AG10803 (cell line): ENCODE data around the gene FAM107B.

ENCODE experiments used
- DNase-seq: peaks from one replicate; pipeline ENCODE4 v3.0.0; 2010; ENCODE audit warnings: low read depth
- H3K4me3 ChIP-seq: 2 replicates; pipeline ENCODE4 v1.5.1; 2011; ENCODE audit warnings: mild to moderate bottlenecking, low read length, control low read depth
- TF ChIP-seq, protein P1 (sequence below): conservative IDR thresholded peaks from 2 replicates; pipeline ENCODE4 v1.5.1; 2011; ENCODE audit warnings: mild to moderate bottlenecking, low read length, control low read depth, inconsistent platforms

Gene FAM107B

DNA sequence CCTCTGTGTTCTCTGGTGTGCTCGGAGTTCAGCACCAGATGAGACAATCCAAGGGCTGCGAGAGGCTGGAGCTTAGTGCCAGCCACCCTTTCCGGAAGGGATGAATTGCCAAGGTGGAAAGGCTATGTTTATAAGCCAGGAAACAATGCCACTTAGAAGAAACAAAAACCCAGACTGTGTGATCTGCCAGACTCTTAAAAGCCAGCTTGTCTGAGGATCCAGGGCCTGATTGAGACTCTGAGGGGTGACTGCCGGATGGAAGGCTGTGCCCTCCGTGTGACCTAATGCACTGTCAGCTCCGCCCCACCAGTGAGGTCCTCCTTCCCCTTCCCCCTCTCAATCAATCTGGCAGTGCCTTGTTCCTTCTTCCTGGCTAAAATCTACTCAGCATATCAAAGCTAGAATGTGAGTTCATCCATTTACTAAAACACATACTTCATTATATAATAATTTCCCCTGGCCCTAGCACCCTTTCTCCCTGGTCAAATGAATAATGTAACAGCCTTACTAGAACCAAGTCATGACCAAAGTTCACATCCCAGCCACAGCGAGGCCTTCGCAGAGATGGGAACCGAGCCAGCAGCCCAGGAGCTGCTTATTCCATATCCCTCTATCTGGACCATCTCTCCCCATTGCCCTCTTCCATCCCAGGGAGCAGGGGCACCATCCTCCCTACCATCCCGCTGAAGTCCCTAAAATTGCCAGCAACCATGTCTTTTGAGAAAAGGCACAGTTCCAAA, 25.5 kb downstream of the FAM107B start:
- no peak overlapping the region for H3K4me3 ChIP-seq
- TF ChIP-seq, protein P1, sequence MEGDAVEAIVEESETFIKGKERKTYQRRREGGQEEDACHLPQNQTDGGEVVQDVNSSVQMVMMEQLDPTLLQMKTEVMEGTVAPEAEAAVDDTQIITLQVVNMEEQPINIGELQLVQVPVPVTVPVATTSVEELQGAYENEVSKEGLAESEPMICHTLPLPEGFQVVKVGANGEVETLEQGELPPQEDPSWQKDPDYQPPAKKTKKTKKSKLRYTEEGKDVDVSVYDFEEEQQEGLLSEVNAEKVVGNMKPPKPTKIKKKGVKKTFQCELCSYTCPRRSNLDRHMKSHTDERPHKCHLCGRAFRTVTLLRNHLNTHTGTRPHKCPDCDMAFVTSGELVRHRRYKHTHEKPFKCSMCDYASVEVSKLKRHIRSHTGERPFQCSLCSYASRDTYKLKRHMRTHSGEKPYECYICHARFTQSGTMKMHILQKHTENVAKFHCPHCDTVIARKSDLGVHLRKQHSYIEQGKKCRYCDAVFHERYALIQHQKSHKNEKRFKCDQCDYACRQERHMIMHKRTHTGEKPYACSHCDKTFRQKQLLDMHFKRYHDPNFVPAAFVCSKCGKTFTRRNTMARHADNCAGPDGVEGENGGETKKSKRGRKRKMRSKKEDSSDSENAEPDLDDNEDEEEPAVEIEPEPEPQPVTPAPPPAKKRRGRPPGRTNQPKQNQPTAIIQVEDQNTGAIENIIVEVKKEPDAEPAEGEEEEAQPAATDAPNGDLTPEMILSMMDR = no peak
- no peak for DNase-seq

- TF ChIP-seq, protein P1 = no peak
- DNase-seq = no peak
- no peak overlapping the region for H3K4me3 ChIP-seq
Observed at GRCh38 chr10:14748441-14748840, 26.3 kb downstream of the FAM107B start.

DNA sequence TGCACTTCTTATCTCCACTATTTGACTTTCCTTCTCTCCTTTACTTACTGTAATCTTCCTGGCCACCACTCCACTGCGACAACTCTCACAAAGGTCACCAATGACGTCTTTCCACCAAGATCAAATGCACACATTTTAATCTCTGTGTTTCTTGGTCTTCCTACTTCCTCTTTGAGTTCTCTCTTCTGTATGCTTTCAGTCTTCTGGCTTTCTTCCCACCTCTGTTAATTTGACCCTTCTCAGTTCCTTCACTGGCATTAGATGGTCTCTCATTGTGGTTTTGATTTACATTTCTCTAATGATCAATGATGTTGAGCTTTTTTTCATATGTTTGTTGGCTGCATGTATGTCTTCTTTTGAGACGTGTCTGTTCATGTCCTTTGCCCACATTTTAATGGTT, 31.9 kb downstream of the FAM107B start:
- no peak for DNase-seq
- H3K4me3 ChIP-seq = no peak overlapping the region

GRCh38 chr10:14742382-14742781, 32.3 kb downstream of the FAM107B start:
- DNase-seq = no peak
- H3K4me3 ChIP-seq = no peak overlapping the region
- TF ChIP-seq, protein P1 = no peak

More for the DNA sequence above, 31.9 kb downstream of the FAM107B start:
- TF ChIP-seq, protein P1 = no peak

GRCh38 chr10:14740684-14741247, 33.9 kb downstream of the FAM107B start:
- DNase-seq = no peak
- TF ChIP-seq, protein P1 = no peak
- no peak overlapping the region for H3K4me3 ChIP-seq

DNA sequence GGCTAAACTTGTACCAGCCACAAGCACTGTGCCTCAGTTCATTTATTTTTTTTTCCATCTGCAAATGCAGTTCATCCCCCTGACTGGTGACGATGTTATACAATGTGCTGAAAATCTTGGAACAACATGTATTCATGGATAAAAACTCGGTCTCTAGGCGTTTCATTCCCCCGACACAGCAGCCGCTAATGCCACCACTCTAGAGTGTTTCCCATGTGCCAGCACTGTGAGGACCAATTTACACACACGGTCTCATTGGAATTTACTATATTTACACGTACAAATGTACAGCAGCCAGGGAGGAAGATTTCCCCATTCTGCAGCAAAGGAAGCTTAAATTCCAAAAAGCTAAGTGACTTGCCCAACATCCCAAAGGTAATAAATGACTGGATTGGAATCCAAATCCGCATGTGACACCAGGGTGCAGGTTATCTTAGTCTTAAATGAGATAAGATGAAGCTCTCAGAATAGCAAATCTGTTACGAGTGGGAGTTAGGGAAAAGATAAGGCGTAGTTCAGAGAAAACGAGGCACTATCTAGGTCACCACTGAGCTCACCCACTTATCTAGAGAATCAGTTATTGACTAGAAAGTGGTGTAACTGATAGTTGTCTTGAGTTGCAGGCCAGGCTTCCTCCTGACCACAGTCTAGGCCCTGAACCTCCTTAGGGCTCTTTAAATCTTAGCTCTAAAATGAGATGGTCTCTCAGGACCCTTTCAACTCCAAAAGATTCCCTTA, 36.7 kb downstream of the FAM107B start:
- TF ChIP-seq, protein P1 = no peak
- DNase-seq = no peak
- no peak overlapping the region for H3K4me3 ChIP-seq

GRCh38 chr10:14736600-14737081, 38.1 kb downstream of the FAM107B start:
- H3K4me3 ChIP-seq = no peak overlapping the region
- DNase-seq = peak; percentile 39
- TF ChIP-seq, protein P1 = no peak
